Muscle of arm (tissue), 12 donors: ENCODE data around the gene KLRB1. TPM values are rescaled to one million over a fixed set of nuclear protein-coding genes. Genes with fewer than 3 reads are reported as not detected.
"Not testable (repeated sequence)": the region's sequence is repeated elsewhere in the genome, so short reads cannot be mapped to it uniquely, and the experiment has no call there.

Source experiments
- DNase-seq: peaks from one replicate; pipeline ENCODE4 v3.0.0-alpha.2; 2013
- polyA plus RNA-seq, 12 donors: library from polyadenylated mRNA; unstranded; fragments of 120-200 nt; gene quantifications; one replicate each; pipeline ENCODE4 v1.2.1, GENCODE V29; 2013; ENCODE audit not compliant: insufficient read length in 12 of 12

KLRB1 gene
- polyA plus RNA-seq, 12 donors: 0.14 to 2.0 (median 0.81) TPM; not detected in 2

DNA sequence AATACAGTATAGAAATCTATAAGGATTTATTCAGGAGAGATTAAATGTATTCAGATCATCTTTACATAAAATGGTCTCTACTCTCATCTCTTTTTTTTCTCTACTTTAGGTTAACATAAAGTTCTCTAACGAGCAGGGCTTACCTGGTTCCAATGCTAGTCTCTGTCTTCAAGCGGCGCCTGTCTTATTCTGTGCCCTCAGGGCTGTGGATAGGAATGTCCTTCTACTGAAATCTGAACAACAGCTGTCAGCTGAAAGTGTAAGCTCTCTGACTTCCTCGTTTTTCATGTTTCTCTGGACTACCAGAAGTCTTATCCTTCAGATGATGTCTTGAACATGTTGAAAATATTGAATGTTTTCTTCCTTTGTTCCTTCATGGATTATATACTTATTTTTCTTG is 62.2 kb downstream of the KLRB1 start:
- DNase-seq: not testable (repeated sequence)

Other genes starting within 250 kb of the KLRB1 start
- 10 to 100 TPM in 5 of 12 donors, 1 to 10 TPM in 6, not detected in 1; 3.0 to 25.2 (median 9.2) TPM for gene CLEC2D, start 61.8 kb upstream of the KLRB1 start, polyA plus RNA-seq
- gene CLECL1, start 125.2 kb upstream of the KLRB1 start, polyA plus RNA-seq: under 1 TPM in 2 of 12 donors, not detected in 10; 0.21 to 0.91 TPM
- gene CD69, start 153.0 kb upstream of the KLRB1 start, polyA plus RNA-seq: 1 to 10 TPM in 6 of 12 donors, under 1 TPM in 4, not detected in 2; 0.66 to 5.8 (median 1.1) TPM
- gene KLRF1, start 219.6 kb upstream of the KLRB1 start, polyA plus RNA-seq: under 1 TPM in 8 of 12 donors, not detected in 4; 0.14 to 0.85 (median 0.46) TPM